IPS DF 19.7 (cell line): ENCODE measurements around the gene CD96.
"Not testable (repeated sequence)": the region's sequence is repeated elsewhere in the genome, so short reads cannot be mapped to it uniquely, and the experiment has no call there.

ENCODE experiments used
- DNase-seq: peaks from one replicate; pipeline ENCODE4 v3.0.0-alpha.2; 2013; ENCODE audit warnings: low read depth, low spot score

The CD96 gene

GRCh38 chr3:111621535-111621934, 79.5 kb downstream of the CD96 start:
- DNase-seq, result peak; percentile 25

- no peak for DNase-seq
Measured at GRCh38 chr3:111627092-111627491, 85.1 kb downstream of the CD96 start.

- DNase-seq, result not testable (repeated sequence)
Measured at GRCh38 chr3:111629018-111629417, 87.0 kb downstream of the CD96 start.

- DNase-seq, result not testable (repeated sequence)
Measured at GRCh38 chr3:111630638-111631037, 88.6 kb downstream of the CD96 start.

- DNase-seq, result no peak
Measured at GRCh38 chr3:111635403-111635802, 93.4 kb downstream of the CD96 start.

- DNase-seq, result no peak
Measured at GRCh38 chr3:111636366-111636885, 94.4 kb downstream of the CD96 start.

- DNase-seq, result peak; percentile 2
Measured at GRCh38 chr3:111639316-111639715, 97.3 kb downstream of the CD96 start.

- DNase-seq, result no peak
Measured at GRCh38 chr3:111648991-111649579, 107.1 kb downstream of the CD96 start.

- no peak for DNase-seq
Measured at GRCh38 chr3:111650378-111651275, 108.6 kb downstream of the CD96 start.

GRCh38 chr3:111652492-111653180, 110.6 kb downstream of the CD96 start:
- DNase-seq, result no peak

- no peak for DNase-seq
Measured at GRCh38 chr3:111653766-111654165, 111.8 kb downstream of the CD96 start.

GRCh38 chr3:111662012-111662411, 120.0 kb downstream of the CD96 start:
- no peak for DNase-seq

- DNase-seq, result no peak
Measured at GRCh38 chr3:111662907-111663306, 120.9 kb downstream of the CD96 start.

GRCh38 chr3:111666041-111666735, 124.2 kb downstream of the CD96 start:
- DNase-seq, result no peak

- no peak for DNase-seq
Measured at GRCh38 chr3:111667170-111667569, 125.2 kb downstream of the CD96 start.

- no peak for DNase-seq
Measured at GRCh38 chr3:111667621-111668239, 125.7 kb downstream of the CD96 start.

- DNase-seq, result no peak
Measured at GRCh38 chr3:111668326-111668725, 126.3 kb downstream of the CD96 start.

GRCh38 chr3:111668888-111669488, 127.0 kb downstream of the CD96 start:
- DNase-seq, result no peak

GRCh38 chr3:111669926-111670630, 128.1 kb downstream of the CD96 start:
- no peak for DNase-seq

GRCh38 chr3:111672461-111672860, 130.5 kb downstream of the CD96 start:
- not testable (repeated sequence) for DNase-seq
